Prostate gland (tissue), 2 donors: ENCODE results near the gene EHBP1L1. TPM values are rescaled to one million over a fixed set of nuclear protein-coding genes. Genes with fewer than 3 reads are reported as not detected.

Source experiments
- DNase-seq: peaks from one replicate; pipeline ENCODE4 v3.0.0-alpha.2; 2019; ENCODE audit warnings: low spot score
- H3K27ac ChIP-seq, 2 donors: fragments of 200-600 bp; sonication (generic); 2 replicates each; pipeline ENCODE4 v1.5.1; 2017 to 2019
- H3K27me3 ChIP-seq: fragments of 200-600 bp; sonication (generic); replicated peaks from 2 replicates; pipeline ENCODE4 v1.5.1; 2019; ENCODE audit not compliant: insufficient read depth
- H3K36me3 ChIP-seq, 2 donors: fragments of 200-600 bp; sonication (generic); 1 replicate in 1 of 2; 2 replicates in 1 of 2; pipeline versions ENCODE4 v1.5.1 to v1.8.1; 2017 to 2019
- H3K4me1 ChIP-seq: fragments of 200-600 bp; sonication (generic); replicated peaks from 2 replicates; pipeline ENCODE4 v1.5.1; 2019
- H3K4me3 ChIP-seq, 2 donors: fragments of 200-600 bp; sonication (generic); 2 replicates each; pipeline ENCODE4 v1.5.1; 2017 to 2019
- H3K9me3 ChIP-seq: fragments of 200-600 bp; sonication (generic); 2 replicates; pipeline ENCODE4 v1.5.1; 2017
- CTCF ChIP-seq, 4 experiments: fragments of 200-600 bp in 2 of 4; fragments of 450-650 bp in 2 of 4; sonication (generic) in 2 of 4; IDR thresholded peaks; 1 replicate in 3 of 4; 2 replicates in 1 of 4; pipeline ENCODE4 v1.5.1; 2016 to 2019; ENCODE audit warnings: antibody characterized with exemption in 4 of 4, mild to moderate bottlenecking in 2 of 4, moderate library complexity in 2 of 4
- POLR2A ChIP-seq: fragments of 450-650 bp; IDR thresholded peaks from one replicate; pipeline ENCODE4 v1.6.1; 2016; ENCODE audit warnings: antibody characterized with exemption, mild to moderate bottlenecking
- POLR2AphosphoS5 ChIP-seq: sonication (generic); formaldehyde crosslinking; IDR thresholded peaks from one replicate; pipeline ENCODE4 v1.6.1; 2017; ENCODE audit warnings: antibody characterized with exemption
- WGBS: methylation state at CpG from one replicate; pipeline ENCODE4 v1.1.5; 2018; 5-methylcytosine and 5-hydroxymethylcytosine counted together
- intact Hi-C: fragments of 100-400 bp; cut with DNase I; formaldehyde crosslinking; loops from one replicate; pipeline ENCODE4 v1.14.2; 2022
- total RNA-seq, 2 donors: library from RNA; depleted of rRNA; stranded (reverse); fragments of >200 nt; gene quantifications; one replicate each; pipeline ENCODE4 v1.1.0, GENCODE V29; 2016

The EHBP1L1 gene
- total RNA-seq, 2 donors from 2014 or later: 68.2 to 98.7 TPM

- Histone ChIP-seq H3K27ac (peak overlapping the region; percentile 80 to 89), H3K27me3 (no peaks in the 10 kb centered on the region), H3K36me3 (peaks cover 0 to 20% of the 10 kb centered on the region in 2 donors), H3K4me1 (peaks cover 17% of the 10 kb centered on the region), H3K4me3 (peak overlapping the region; percentile 45 to 50), H3K9me3 (no peaks in the 10 kb centered on the region)
- TF ChIP-seq POLR2A: peak; percentile 58
- peak; percentile 45 for TF ChIP-seq POLR2AphosphoS5
- TF ChIP-seq CTCF (IDR thresholded peaks at IDR 0.05): peak; percentile 81 to 98 (median 91)
- DNase-seq: peak; percentile 84
- intact Hi-C loops: loop anchor here (2.0 kb wide), 1 partner anchor 30 kb away; the partner anchor contains the start of gene ZNRD2
- WGBS: 12% methylated on average over 46 of the region's 78 CpGs
Observed at GRCh38 chr11:65540290-65541092, 35.4 kb upstream of the EHBP1L1 start.

GRCh38 chr11:65541093-65541982 lies 34.5 kb upstream of the EHBP1L1 start:
- Histone ChIP-seq H3K27me3 (no peaks in the 10 kb centered on the region), H3K36me3 (peaks cover 0 to 19% of the 10 kb centered on the region in 2 donors), H3K4me1 (peaks cover 17% of the 10 kb centered on the region), H3K9me3 (no peaks in the 10 kb centered on the region), H3K27ac (peak overlapping the region; percentile 80 to 89), H3K4me3 (peak overlapping the region; percentile 45 to 50)
- intact Hi-C loops: loop anchor here (2.0 kb wide), 1 partner anchor 29 kb away; the partner anchor contains the start of gene ZNRD2
- no peak for DNase-seq
- 43% methylated on average over 18 of the region's 18 CpGs for WGBS
- TF ChIP-seq CTCF (IDR thresholded peaks at IDR 0.05) (peak in 1 of 4 experiments; percentile 8), POLR2AphosphoS5 (peak; percentile 81), POLR2A (no peak)

GRCh38 chr11:65542738-65543390 lies 33.0 kb upstream of the EHBP1L1 start:
- Histone ChIP-seq H3K9me3 (no peaks in the 10 kb centered on the region), H3K36me3 (peaks cover 0 to 9% of the 10 kb centered on the region in 2 donors), H3K4me1 (peaks cover 17% of the 10 kb centered on the region), H3K27me3 (no peaks in the 10 kb centered on the region), H3K4me3 (no peak overlapping the region), H3K27ac (peak overlapping the region; percentile 80 to 89)
- no peak for DNase-seq
- no peak for TF ChIP-seq POLR2A
- TF ChIP-seq CTCF (IDR thresholded peaks at IDR 0.05): no peak
- no peak for TF ChIP-seq POLR2AphosphoS5
- intact Hi-C loops: no loop called here
- WGBS: 93% methylated on average over 3 of the region's 3 CpGs

- peaks cover 10% of the 10 kb centered on the region for H3K4me1 ChIP-seq
- intact Hi-C loops: no loop called here
- TF ChIP-seq CTCF (IDR thresholded peaks at IDR 0.05) (no peak), POLR2AphosphoS5 (no peak), POLR2A (no peak)
- no peaks in the 10 kb centered on the region for H3K36me3 ChIP-seq
- no peaks in the 10 kb centered on the region for H3K9me3 ChIP-seq
- DNase-seq: no peak
- 66% methylated on average over 4 of the region's 4 CpGs for WGBS
- no peak overlapping the region for H3K4me3 ChIP-seq
- H3K27me3 ChIP-seq: no peaks in the 10 kb centered on the region
- peak overlapping the region; percentile 69 to 76 for H3K27ac ChIP-seq
Observed at GRCh38 chr11:65545853-65546216, 30.0 kb upstream of the EHBP1L1 start.
